ENCODE results near the gene CTBP1. TPM values are rescaled to one million over a fixed set of nuclear protein-coding genes. Genes with fewer than 3 reads are reported as not detected.

CTBP1 gene
- total and polyA plus RNA-seq, 7 experiments from 2014 or later: 57.2 to 233 (median 180) TPM

DNA sequence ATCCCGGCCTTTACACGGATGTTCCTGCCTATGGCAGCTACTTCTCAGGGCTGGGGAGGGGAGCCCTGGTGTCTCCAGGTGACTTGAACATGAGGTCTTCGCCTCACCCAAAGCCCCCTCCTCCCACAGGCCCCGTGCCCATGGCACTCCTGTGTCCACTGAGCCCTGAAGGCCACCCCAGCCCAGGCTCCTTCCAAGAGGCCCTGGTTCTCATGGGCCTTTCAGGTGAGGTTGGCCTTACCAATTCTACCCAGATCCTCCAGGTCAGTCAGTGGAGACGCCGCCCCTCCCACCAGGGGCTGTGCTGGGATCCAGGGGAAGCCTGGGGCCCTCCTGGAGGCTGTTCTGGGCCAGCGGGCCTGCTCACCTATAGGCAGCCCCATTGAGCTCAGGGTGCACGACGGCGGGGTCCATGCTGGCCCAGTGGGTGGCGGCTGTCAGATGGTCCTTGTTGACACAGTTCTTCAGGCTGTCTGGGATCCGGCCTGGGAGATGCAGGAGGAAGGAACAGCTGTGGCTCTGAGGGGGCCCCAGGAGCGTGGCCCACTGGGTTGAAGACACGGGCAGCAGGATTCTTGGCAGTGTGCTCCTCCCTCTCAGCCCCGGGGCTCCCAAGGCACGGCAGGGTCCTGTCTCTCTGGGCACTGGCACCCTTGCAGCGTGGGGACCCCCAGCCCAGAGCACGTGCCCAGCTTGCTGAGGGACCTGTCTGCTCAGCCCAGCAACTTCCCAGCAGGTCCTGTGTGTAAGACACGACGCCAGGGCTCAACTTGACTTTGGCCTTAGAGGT lies 36.2 kb downstream of the CTBP1 start:
- H3K4me1 ChIP-seq (ENCODE audit: control insufficient read depth in 2 of 2, insufficient read depth in 2 of 2, low read length in 2 of 2): peaks cover 22 to 24% of the 10 kb centered on the region in 2 donors
- Mint-ChIP-seq H3K27me3 (no peaks in the 10 kb centered on the region), H3K36me3 (peaks cover 0 to 8% (median 2%) of the 10 kb centered on the region in 5 donors), H3K27ac (peak overlapping the region in 1 of 9 donors; percentile 43), H3K4me3 (no peak overlapping the region), H3K9me3 (no peaks in the 10 kb centered on the region), H3K4me1 (peaks cover 10 to 25% (median 16%) of the 10 kb centered on the region in 7 donors)
- no peak for ATAC-seq
- DNase-seq: no peak
- ChIA-PET POLR2A (interaction anchor here (3.0 kb wide), 1 partner anchor 36 kb away, joined by 11 read pairs; the partner anchor contains the start of gene CTBP1), CTCF (no interaction called here)
- no peak overlapping the region for H3K4me3 ChIP-seq (ENCODE audit: low read length)
- no peak overlapping the region for H3K27ac ChIP-seq (ENCODE audit: low read depth, low read length)
- peaks cover 0 to 65% (median 9%) of the 10 kb centered on the region in 3 experiments for H3K36me3 ChIP-seq (ENCODE audit: control insufficient read depth in 2 of 3, insufficient read depth in 3 of 3, low read length in 3 of 3)
- intact Hi-C loops (cut with micrococcal nuclease): no loop called here
- H3K27me3 ChIP-seq (ENCODE audit: control insufficient read depth in 2 of 2, insufficient read depth in 2 of 2, low read length in 2 of 2): no peaks in the 10 kb centered on the region
- H3K9me3 ChIP-seq (ENCODE audit: control insufficient read depth in 2 of 3, low read length in 3 of 3): no peaks in the 10 kb centered on the region

DNA sequence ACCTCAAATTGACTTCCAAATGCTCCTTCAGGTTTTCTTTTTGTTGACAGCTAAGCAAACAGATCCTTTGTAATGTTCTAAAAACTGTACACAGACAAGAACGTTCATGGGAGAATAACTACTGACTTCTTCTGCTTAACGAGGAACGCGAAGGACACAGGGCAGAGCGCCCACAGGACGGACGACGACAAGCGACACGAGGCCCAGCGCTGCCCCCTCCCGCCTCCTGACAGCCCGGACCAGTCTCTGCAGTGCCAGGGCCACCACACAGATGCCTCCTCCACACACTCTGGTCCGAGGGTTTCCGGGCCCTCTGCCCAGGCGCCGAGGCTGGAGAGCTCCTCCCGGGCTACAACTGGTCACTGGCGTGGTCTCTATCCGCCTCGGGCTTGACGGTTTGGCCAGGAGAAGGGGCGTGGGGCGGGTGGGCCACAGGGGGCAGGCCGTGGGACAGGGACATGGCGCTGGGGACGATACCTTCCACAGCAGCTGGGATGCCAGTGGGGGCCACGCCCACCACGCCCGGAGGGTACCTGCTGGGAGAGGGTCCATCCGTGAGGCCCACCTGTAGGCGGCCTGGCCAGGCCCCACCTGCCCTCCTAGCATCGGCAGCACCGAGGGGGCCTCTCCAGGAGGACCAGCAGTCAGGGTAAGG lies 36.9 kb downstream of the CTBP1 start:
- Mint-ChIP-seq H3K27me3 (no peaks in the 10 kb centered on the region), H3K36me3 (peaks cover 0 to 7% (median 0%) of the 10 kb centered on the region in 5 donors), H3K4me3 (no peak overlapping the region), H3K4me1 (peaks cover 5 to 18% (median 9%) of the 10 kb centered on the region in 7 donors), H3K27ac (peak overlapping the region in 3 of 9 donors; percentile 51 to 76 (median 68)), H3K9me3 (no peaks in the 10 kb centered on the region)
- intact Hi-C loops (cut with micrococcal nuclease): no loop called here
- no peak overlapping the region for H3K4me3 ChIP-seq (ENCODE audit: low read length)
- H3K27ac ChIP-seq (ENCODE audit: low read depth, low read length): no peak overlapping the region
- no peak for DNase-seq
- POLR2A ChIA-PET: no interaction called here
- no peaks in the 10 kb centered on the region for H3K27me3 ChIP-seq (ENCODE audit: control insufficient read depth in 2 of 2, insufficient read depth in 2 of 2, low read length in 2 of 2)
- H3K4me1 ChIP-seq (ENCODE audit: control insufficient read depth in 2 of 2, insufficient read depth in 2 of 2, low read length in 2 of 2): peaks cover 15 to 16% of the 10 kb centered on the region in 2 donors
- CTCF ChIA-PET: no interaction called here
- no peaks in the 10 kb centered on the region for H3K9me3 ChIP-seq (ENCODE audit: control insufficient read depth in 2 of 3, low read length in 3 of 3)
- peaks cover 0 to 65% (median 9%) of the 10 kb centered on the region in 3 experiments for H3K36me3 ChIP-seq (ENCODE audit: control insufficient read depth in 2 of 3, insufficient read depth in 3 of 3, low read length in 3 of 3)
- no peak for ATAC-seq

DNA sequence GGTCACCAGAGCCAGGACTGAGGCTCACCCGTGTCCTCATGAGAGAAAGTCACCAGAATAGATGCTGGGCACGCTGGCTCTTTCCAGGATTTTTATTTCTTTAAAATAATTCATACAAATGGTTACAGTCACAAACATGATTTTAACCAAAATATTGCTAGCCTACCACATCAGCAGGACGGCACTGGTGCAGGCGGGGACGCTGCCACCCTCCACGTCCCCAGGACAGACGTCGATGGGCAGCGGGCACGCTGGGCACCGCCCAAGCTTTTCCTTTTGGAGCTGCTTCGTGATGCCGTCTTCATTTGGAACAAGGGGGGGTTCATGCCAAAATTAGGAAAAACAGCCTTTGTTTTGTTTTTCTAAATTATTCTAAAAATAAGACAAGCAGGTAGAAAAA lies 37.6 kb downstream of the CTBP1 start:
- intact Hi-C loops (cut with micrococcal nuclease): no loop called here
- peaks cover 0 to 4% (median 0%) of the 10 kb centered on the region in 5 donors for H3K36me3 Mint-ChIP-seq
- CTCF ChIA-PET: no interaction called here
- peak overlapping the region in 1 of 9 donors; percentile 58 for H3K27ac Mint-ChIP-seq
- Histone ChIP-seq H3K9me3 (ENCODE audit: control insufficient read depth in 2 of 3, low read length in 3 of 3) (no peaks in the 10 kb centered on the region), H3K27ac (ENCODE audit: low read depth, low read length) (no peak overlapping the region), H3K27me3 (ENCODE audit: control insufficient read depth in 2 of 2, insufficient read depth in 2 of 2, low read length in 2 of 2) (no peaks in the 10 kb centered on the region), H3K36me3 (ENCODE audit: control insufficient read depth in 2 of 3, insufficient read depth in 3 of 3, low read length in 3 of 3) (peaks cover 0 to 65% (median 9%) of the 10 kb centered on the region in 3 experiments), H3K4me3 (ENCODE audit: low read length) (no peak overlapping the region), H3K4me1 (ENCODE audit: control insufficient read depth in 2 of 2, insufficient read depth in 2 of 2, low read length in 2 of 2) (peaks cover 8 to 11% of the 10 kb centered on the region in 2 donors)
- no peak for ATAC-seq
- POLR2A ChIA-PET: no interaction called here
- H3K27me3 Mint-ChIP-seq: no peaks in the 10 kb centered on the region
- peaks cover under 1 to 12% (median 3%) of the 10 kb centered on the region in 7 donors for H3K4me1 Mint-ChIP-seq
- H3K4me3 Mint-ChIP-seq: no peak overlapping the region
- no peaks in the 10 kb centered on the region for H3K9me3 Mint-ChIP-seq
- no peak for DNase-seq

DNA sequence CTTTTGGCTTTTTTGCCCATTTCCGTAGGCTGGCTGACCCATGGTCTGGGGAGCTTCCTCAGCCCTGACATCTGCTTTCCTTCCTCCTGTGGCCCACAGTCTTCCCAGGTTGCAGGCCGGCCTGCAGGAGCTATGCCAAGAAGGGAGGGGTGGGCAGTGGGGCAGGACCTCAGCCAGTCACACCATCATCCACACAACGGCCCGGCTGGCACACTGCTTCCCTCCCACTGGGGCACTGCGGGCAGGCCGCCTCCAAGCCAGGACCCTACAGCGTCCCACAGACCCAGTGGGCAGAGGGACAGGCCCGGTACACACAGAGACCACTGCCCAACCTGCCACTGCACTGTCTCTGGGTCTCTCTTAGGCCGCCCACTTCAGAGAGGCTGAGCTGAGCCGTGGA lies 38.0 kb downstream of the CTBP1 start:
- Histone ChIP-seq H3K27me3 (ENCODE audit: control insufficient read depth in 2 of 2, insufficient read depth in 2 of 2, low read length in 2 of 2) (no peaks in the 10 kb centered on the region), H3K4me1 (ENCODE audit: control insufficient read depth in 2 of 2, insufficient read depth in 2 of 2, low read length in 2 of 2) (peaks cover 5 to 7% of the 10 kb centered on the region in 2 donors), H3K4me3 (ENCODE audit: low read length) (no peak overlapping the region), H3K36me3 (ENCODE audit: control insufficient read depth in 2 of 3, insufficient read depth in 3 of 3, low read length in 3 of 3) (peaks cover 0 to 62% (median 9%) of the 10 kb centered on the region in 3 experiments), H3K27ac (ENCODE audit: low read depth, low read length) (no peak overlapping the region), H3K9me3 (ENCODE audit: control insufficient read depth in 2 of 3, low read length in 3 of 3) (no peaks in the 10 kb centered on the region)
- Mint-ChIP-seq H3K27ac (no peak overlapping the region), H3K4me1 (peaks cover 0 to 8% (median 2%) of the 10 kb centered on the region in 7 donors), H3K36me3 (peaks cover 0 to 4% (median 0%) of the 10 kb centered on the region in 5 donors), H3K27me3 (no peaks in the 10 kb centered on the region), H3K9me3 (no peaks in the 10 kb centered on the region), H3K4me3 (no peak overlapping the region)
- CTCF ChIA-PET: no interaction called here
- intact Hi-C loops (cut with micrococcal nuclease): no loop called here
- DNase-seq (no peak), ATAC-seq (no peak)
- POLR2A ChIA-PET: no interaction called here

DNA sequence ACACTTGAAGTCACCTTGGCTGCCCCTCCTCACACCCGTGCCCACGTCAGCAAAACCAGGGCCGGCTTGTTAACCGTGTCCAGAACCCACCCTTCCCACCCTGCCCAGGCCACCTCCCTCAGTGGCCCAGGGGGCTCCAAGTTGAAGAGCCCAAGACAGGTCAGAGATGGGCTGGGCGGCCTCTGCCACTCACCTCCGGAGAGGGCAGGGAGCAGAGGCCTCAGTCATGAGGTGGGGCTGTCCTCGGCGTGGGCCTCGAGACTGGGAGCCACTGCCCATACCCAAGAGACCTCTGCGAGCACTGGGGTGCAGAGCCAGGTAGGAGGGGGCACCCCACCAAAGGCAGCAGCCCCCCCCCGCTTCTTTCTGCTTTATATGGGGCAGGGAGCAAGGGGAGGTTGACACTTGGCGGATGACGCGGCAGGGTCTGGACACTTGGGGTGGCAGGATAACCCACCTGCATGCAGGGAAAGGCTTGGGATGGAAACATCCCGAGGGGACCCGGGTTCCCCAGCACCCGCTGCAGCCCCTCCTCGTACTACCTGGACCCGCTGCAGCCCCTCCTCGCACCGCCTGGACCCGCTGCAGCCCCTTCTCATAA lies 38.6 kb downstream of the CTBP1 start:
- no peak overlapping the region for H3K27ac Mint-ChIP-seq

DNA sequence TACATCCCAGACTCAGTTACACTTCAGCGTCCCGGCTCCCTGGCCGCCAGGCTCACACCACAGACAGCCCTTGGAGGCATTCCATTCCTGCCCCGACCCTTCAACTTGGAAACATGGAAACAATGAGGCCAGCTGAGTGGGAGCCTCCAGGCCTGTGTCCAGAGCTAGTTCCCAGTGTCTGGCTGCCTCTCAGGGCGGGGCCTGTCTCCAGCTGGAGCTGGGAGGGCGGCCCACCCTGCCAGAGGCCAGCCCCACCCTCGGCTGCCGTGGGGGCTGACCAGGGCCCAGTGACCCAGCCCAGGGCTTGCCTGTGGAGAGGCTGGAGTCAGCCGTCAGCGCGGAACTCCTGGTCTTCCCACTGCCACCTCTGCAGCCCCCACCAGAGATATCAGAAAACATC lies 39.1 kb downstream of the CTBP1 start:
- ChIA-PET POLR2A (no interaction called here), CTCF (no interaction called here)
- DNase-seq (peak in 1 of 9 donors; percentile 6), ATAC-seq (no peak)
- intact Hi-C loops (cut with micrococcal nuclease): no loop called here
- H3K27me3 Mint-ChIP-seq: no peaks in the 10 kb centered on the region
- Histone ChIP-seq H3K4me1 (ENCODE audit: control insufficient read depth in 2 of 2, insufficient read depth in 2 of 2, low read length in 2 of 2) (peaks cover 0 to 12% of the 10 kb centered on the region in 2 donors), H3K27me3 (ENCODE audit: control insufficient read depth in 2 of 2, insufficient read depth in 2 of 2, low read length in 2 of 2) (no peaks in the 10 kb centered on the region), H3K9me3 (ENCODE audit: control insufficient read depth in 2 of 3, low read length in 3 of 3) (no peaks in the 10 kb centered on the region), H3K4me3 (ENCODE audit: low read length) (no peak overlapping the region), H3K27ac (ENCODE audit: low read depth, low read length) (no peak overlapping the region), H3K36me3 (ENCODE audit: control insufficient read depth in 2 of 3, insufficient read depth in 3 of 3, low read length in 3 of 3) (peaks cover 0 to 50% (median 2%) of the 10 kb centered on the region in 3 experiments)
- H3K27ac Mint-ChIP-seq: peak overlapping the region in 1 of 9 donors; percentile 25
- peaks cover 0 to 8% (median under 1%) of the 10 kb centered on the region in 7 donors for H3K4me1 Mint-ChIP-seq
- no peak overlapping the region for H3K4me3 Mint-ChIP-seq
- peaks cover 0 to 4% (median 0%) of the 10 kb centered on the region in 5 donors for H3K36me3 Mint-ChIP-seq
- no peaks in the 10 kb centered on the region for H3K9me3 Mint-ChIP-seq

More for the DNA sequence above, 38.6 kb downstream of the CTBP1 start:
- Mint-ChIP-seq H3K36me3 (peaks cover 0 to 4% (median 0%) of the 10 kb centered on the region in 5 donors), H3K27me3 (no peaks in the 10 kb centered on the region), H3K9me3 (no peaks in the 10 kb centered on the region), H3K4me3 (no peak overlapping the region), H3K4me1 (peaks cover 0 to 6% (median 2%) of the 10 kb centered on the region in 7 donors)
- no peaks in the 10 kb centered on the region for H3K27me3 ChIP-seq (ENCODE audit: control insufficient read depth in 2 of 2, insufficient read depth in 2 of 2, low read length in 2 of 2)
- CTCF ChIA-PET: no interaction called here
- POLR2A ChIA-PET: no interaction called here
- peaks cover under 1 to 7% of the 10 kb centered on the region in 2 donors for H3K4me1 ChIP-seq (ENCODE audit: control insufficient read depth in 2 of 2, insufficient read depth in 2 of 2, low read length in 2 of 2)
- intact Hi-C loops (cut with micrococcal nuclease): no loop called here
- ATAC-seq (no peak), DNase-seq (no peak)
- peaks cover 0 to 56% (median 7%) of the 10 kb centered on the region in 3 experiments for H3K36me3 ChIP-seq (ENCODE audit: control insufficient read depth in 2 of 3, insufficient read depth in 3 of 3, low read length in 3 of 3)
- no peak overlapping the region for H3K27ac ChIP-seq (ENCODE audit: low read depth, low read length)
- H3K9me3 ChIP-seq (ENCODE audit: control insufficient read depth in 2 of 3, low read length in 3 of 3): no peaks in the 10 kb centered on the region
- H3K4me3 ChIP-seq (ENCODE audit: low read length): no peak overlapping the region
